Vagina (tissue), 2 donors: ENCODE results near the gene UGGT1.

Experiments
- CTCF ChIP-seq, 3 experiments: fragments of 450-650 bp in 2 of 3; fragments of 200-600 bp in 1 of 3; sonication (generic) in 1 of 3; IDR thresholded peaks; one replicate each; pipeline ENCODE4 v1.5.1; 2017 to 2019; ENCODE audit warnings: antibody characterized with exemption in 3 of 3, mild to moderate bottlenecking in 2 of 3, moderate library complexity in 2 of 3
- POLR2A ChIP-seq, 2 donors: fragments of 450-650 bp; IDR thresholded peaks; one replicate each; pipeline ENCODE4 v1.6.1; 2017; ENCODE audit warnings: antibody characterized with exemption in 2 of 2, mild to moderate bottlenecking in 2 of 2, moderate library complexity in 2 of 2

- TF ChIP-seq POLR2A (IDR thresholded peaks at IDR 0.05) (no peak), CTCF (IDR thresholded peaks at IDR 0.05) (no peak)
These were observed 440 bp upstream of the UGGT1 start for GRCh38 chr2:128090575-128090944.
